ENCODE results near the gene MUSK.

The MUSK gene

GRCh38 chr9:110844121-110844520 is 175.5 kb downstream of the MUSK start:
- intact Hi-C loops (cut with DNase I) = no loop called here
- no peak for DNase-seq

- no peak for DNase-seq
- intact Hi-C loops (cut with DNase I) = no loop called here
Observed at GRCh38 chr9:110846215-110846614, 177.6 kb downstream of the MUSK start.

GRCh38 chr9:110847671-110848070 is 179.1 kb downstream of the MUSK start:
- intact Hi-C loops (cut with DNase I) = no loop called here
- DNase-seq = no peak

- intact Hi-C loops (cut with DNase I) = no loop called here
- DNase-seq = no peak
Observed at GRCh38 chr9:110850401-110851135, 182.0 kb downstream of the MUSK start.

All from posterior cingulate gyrus (tissue), 11 donors.